B cell (primary cell): ENCODE data around the gene SYMPK.

Source experiments
- CTCF ChIP-seq: fragments of 200-600 bp; IDR thresholded peaks from one replicate; pipeline ENCODE4 v1.8.0; 2022; ENCODE audit warnings: antibody characterized with exemption, mild to moderate bottlenecking
- EZH2 ChIP-seq: IDR thresholded peaks from 2 replicates; pipeline ENCODE4 v1.6.1; 2012; ENCODE audit warnings: borderline replicate concordance, low read depth, mild to moderate bottlenecking, moderate library complexity, low read length; ENCODE audit not compliant: insufficient read depth, poor library complexity, severe bottlenecking

- TF ChIP-seq CTCF (no peak), EZH2 (no peak)
These were observed 20.7 kb downstream of the SYMPK start for GRCh38 chr19:45842198-45842597.
